ENCODE results near the gene DCC.

GRCh38 chr18:52945552-52945951, 605.6 kb downstream of the DCC start:
- TF ChIP-seq EZH2 (IDR thresholded peaks at IDR 0.05; ENCODE audit: insufficient read depth, poor library complexity, severe bottlenecking) = no peak
- TF ChIP-seq EZH2phosphoT487 (IDR thresholded peaks at IDR 0.05; ENCODE audit: insufficient read depth, low read depth) = no peak
